GM23248 (cell line): ENCODE data around the gene PDGFC.
A peak's percentile ranks its signal among the peaks of the same experiment; 100 is the strongest.

Experiments used
- EZH2 ChIP-seq: fragments of 200-600 bp; sonication (generic); IDR thresholded peaks from 2 replicates; pipeline ENCODE4 v1.6.1; 2018; ENCODE audit warnings: antibody characterized with exemption, mild to moderate bottlenecking; ENCODE audit not compliant: insufficient read depth, poor library complexity, severe bottlenecking
- EZH2phosphoT487 ChIP-seq: fragments of 200-600 bp; sonication (generic); IDR thresholded peaks from 2 replicates; pipeline ENCODE4 v1.6.1; 2018; ENCODE audit warnings: antibody characterized with exemption, moderate library complexity, mild to moderate bottlenecking, low read depth; ENCODE audit not compliant: insufficient read depth

DNA sequence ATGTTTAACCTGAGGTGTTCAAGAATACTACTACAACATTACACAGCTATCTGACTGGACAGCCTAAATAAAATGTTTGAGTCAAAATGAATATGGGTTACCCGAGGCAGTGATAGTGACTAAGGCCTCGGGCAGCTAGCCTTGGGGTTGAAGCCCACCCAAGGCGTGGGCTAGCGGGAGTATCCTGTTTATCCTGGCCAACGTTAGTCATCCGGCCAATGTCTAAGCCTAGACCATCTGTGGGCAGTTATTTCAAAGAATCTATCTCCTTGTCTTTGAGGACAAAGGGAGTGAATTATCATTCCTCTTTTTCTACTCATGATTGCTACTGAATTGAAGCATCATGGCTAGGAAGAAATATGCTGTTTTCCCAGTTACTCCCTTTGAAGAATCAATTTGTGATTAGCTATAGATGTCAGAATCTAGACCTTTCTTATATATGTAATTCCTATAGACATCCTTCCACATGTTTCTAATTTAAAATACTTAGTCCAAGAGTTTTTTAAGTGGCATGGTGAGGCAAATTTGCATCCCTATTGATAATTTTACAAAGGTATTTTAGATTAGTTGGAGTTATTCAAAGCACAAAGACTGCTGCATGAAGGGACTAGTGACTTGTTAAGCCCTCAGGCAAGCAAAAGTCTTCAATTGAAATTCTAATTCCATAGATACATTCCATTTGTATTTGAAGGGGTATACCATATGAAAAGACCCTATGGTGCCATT, 6.0 kb upstream of the PDGFC start:
- no peak for TF ChIP-seq EZH2
- peak; percentile 70; the same call in 1 of the 2 replicates for TF ChIP-seq EZH2phosphoT487
